HG03439 (cell line): Measurements from ENCODE around the gene TP53BP2.
"Not testable (repeated sequence)": the region's sequence is repeated elsewhere in the genome, so short reads cannot be mapped to it uniquely, and the experiment has no call there.

Experiments used
- ATAC-seq: cut with Tn5 transposase; IDR thresholded peaks from one replicate; pipeline ENCODE4 v1.9.1; 2021; ENCODE audit warnings: mild to moderate bottlenecking, moderate library complexity; ENCODE audit not compliant: unreplicated experiment

Gene TP53BP2

DNA sequence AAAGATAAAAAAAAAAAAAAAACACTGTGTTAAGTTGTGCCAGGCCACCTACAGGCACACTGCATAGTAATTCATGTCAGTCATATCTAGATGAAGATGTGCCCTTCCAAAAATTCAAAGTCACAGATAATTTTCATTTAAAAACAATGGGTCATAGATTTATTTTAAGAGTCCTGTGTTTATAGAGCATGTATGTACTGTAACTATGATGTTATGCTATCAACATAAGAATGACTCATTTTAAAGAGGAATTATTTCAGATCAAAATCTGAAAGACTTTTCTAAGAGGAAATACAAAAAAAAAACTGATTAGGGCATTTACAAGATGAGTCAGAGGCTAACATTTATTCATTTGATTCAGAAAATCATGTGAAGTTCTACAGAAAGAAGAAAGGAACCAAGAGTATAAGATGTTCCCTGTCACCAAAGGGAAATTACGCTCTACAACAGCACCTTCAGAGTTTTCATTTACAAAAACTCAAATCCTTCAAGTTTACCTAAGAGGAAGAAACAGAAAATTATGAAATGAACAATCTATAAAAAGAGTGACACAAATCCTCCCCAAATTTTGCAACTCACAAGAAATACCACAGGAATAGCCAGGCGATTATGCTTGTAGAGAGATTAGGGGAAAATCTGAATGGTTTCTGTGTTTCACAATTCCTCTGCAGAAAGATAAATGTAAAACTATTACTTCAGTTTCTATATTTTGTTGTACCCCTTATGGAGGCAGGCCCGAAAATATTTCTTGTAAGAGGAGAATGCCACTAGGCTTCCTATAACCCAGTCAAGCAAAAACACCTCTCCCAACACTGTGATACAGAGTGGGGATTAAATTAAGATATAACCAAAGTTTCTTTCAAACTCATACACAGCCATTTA is 13.8 kb downstream of the TP53BP2 start:
- ATAC-seq: no peak

DNA sequence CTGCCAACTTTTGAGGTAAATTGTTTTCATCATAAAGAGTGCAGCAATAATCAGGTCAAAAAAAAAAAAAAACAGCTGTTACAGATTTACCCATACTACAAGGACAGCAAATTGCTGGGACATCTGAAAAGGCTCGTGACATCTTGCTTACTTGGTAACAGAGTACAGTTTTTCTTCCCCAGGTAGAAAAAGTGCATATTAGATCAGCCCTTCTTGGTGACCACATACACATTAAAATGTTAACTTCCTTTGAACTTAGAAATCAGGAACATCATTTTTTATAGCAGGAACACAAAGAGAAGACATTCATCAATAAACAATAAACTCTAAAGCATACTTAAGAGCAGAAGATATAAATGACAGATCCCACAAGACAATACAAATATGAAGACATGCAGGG is 16.1 kb downstream of the TP53BP2 start:
- no peak for ATAC-seq

DNA sequence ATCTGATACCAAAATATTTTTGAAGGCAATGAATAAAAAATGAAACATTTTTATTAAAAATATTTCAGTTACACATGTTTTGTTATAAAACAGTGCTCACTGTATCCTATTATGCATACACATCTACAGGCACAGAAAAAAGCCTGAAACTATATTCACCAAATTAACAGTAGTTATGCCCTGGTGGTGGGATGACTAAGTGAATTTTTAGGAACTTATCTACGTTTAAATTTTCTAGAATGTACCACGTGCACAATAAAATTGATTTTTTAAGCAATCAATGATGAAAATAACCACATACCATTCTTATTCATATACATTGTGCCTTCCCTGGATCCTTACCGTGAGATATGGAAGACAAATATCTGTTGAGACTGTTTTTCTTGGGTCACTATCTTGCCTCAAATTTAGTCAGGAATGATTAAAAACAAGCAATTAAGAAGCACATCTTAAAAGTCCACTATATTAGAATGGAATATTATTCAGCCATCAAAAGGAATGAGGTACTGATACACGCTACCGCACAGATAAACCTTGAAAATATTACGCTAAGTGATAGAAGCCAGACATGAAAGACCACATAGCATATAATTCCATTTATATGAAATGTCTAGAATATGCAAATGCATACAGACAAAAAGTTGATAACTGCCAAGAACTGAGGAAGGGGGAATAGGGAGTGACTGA is 17.4 kb downstream of the TP53BP2 start:
- no peak for ATAC-seq

DNA sequence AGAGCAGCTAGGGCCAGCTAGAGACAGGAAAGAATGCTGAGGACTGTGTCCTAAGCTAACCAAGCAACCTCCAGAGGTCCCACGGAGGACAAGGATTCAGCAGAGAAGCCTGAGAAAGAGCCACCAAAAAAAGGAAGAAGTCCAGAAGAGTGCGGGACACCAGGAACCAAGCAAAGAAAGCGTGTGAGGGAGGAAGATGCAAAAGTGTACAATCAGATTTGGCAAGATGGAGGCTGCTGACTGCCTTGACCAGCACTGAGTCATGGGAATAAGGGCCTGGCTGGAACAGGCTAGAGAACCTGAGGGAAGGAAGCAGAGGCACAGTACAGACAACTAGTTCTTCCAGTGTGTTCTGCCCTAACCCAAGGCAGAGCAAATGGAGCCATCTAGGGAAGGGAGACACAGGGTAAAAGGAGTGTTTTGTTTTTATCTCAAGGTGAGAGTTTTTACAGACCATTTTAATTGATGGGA is 18.5 kb downstream of the TP53BP2 start:
- no peak for ATAC-seq

DNA sequence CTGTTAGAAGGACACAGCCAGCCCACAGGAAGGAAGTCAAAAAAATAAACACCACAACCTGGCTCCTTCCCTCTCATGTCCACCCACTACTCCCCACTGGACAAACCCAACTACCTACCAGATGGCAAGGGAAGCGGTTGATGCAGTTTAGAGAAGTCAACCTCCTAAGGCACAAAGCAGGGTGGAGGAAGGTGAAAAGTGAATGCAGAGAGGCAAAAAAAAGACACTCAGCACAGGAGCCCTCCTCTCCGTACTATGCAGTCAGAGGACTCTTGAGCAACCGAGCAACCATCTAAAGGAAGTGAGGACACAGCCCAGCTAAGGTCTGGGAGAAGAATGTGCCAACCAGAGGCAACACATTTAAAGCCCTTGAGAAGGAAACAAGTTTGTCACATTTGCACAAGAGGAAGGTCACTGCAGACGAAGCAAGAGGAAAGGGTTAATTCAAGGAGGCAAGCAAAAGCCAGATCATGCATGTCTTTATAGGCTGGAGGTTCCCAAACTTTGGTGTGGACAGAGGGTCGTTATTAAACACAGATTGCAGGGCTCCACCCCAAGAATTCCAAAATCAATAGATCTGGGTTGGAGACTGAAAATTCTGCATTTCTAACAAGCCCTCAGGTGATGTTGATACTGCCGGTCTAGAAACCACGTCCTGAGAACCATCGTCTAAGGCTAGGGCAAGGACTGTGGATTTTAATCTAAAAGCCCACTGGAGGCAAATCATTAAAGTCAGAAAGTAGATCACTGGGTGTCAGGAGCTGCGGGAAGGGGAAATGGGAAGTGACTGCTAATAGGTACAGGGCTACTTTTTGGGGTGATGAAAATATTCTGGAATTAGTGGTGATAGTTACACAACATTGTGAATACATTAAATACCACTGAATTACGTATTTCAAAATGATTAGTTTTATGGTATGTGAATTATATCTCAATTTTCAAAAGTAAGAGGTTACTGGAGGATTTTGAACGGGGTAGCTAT is 19.7 kb downstream of the TP53BP2 start:
- no peak for ATAC-seq

DNA sequence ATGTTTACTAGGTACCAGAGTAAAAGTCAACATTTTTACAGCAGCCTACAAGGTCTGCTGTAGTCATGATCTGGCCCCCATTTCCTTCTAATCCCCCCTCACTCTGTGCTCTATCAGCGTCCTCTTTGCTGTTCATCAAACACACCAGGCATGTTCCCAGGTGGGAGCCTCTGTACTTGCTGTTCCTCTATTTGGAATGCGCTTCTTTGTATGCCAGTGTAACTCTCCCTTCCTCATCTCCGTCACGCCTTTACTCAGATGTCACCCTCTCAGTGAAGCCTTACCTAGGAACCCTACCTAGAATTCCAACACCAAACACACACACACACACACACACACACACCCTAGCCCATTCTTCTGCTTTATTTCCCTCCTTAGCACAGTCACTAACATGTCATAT is 21.0 kb downstream of the TP53BP2 start:
- no peak for ATAC-seq

DNA sequence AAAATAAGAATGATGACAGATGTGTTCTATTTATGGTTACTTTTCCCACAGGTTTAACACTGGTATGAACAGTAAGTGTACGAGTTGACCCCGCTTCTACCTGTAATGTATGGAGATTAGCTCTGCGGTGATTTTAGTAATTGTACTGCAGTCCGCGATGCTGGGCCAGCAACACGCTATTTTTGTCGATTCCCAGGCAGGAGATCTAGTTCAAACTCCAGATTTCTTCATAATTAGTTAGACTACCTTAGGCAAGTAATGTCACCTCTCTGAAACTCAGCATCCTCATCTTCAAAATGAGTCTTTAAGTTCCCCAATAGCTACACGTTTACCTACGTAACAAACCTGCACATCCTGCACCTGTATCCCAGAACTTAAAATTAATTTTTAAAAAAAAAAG is 21.5 kb downstream of the TP53BP2 start:
- no peak for ATAC-seq

DNA sequence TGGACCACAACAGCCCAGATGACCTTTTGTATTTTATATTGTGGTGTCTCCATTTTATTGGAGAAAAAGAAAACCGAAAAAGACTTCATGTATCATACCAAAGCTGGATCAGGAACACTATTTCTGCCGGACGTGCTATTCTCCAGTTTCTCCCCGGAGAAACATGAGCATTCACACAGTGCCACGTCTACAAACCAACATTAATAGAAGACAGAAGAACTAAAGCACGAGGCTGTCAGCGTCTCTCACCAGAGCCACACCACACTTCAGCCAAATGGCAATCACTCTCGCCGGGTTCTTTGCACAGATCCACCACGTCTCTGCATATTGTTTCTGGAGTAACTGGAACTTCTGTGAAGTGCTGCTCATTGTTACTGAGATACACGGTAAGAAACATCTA is 24.8 kb downstream of the TP53BP2 start:
- ATAC-seq: no peak

DNA sequence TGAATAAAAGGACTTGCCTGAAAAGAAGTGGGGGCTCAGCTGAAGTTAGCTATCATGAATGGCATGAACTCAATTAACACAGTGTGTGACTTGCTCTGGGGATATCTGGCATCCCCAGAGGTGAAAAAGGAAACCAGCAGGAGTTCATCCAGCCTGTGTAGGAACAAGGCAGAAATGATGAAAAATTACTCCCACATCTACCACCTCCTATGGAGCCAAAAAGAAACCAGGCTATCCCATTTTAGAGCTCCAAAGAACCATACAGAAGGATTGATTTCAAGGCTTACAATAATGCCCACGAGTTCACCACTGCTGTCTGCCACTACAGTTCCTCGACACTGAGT is 25.3 kb downstream of the TP53BP2 start:
- no peak for ATAC-seq

DNA sequence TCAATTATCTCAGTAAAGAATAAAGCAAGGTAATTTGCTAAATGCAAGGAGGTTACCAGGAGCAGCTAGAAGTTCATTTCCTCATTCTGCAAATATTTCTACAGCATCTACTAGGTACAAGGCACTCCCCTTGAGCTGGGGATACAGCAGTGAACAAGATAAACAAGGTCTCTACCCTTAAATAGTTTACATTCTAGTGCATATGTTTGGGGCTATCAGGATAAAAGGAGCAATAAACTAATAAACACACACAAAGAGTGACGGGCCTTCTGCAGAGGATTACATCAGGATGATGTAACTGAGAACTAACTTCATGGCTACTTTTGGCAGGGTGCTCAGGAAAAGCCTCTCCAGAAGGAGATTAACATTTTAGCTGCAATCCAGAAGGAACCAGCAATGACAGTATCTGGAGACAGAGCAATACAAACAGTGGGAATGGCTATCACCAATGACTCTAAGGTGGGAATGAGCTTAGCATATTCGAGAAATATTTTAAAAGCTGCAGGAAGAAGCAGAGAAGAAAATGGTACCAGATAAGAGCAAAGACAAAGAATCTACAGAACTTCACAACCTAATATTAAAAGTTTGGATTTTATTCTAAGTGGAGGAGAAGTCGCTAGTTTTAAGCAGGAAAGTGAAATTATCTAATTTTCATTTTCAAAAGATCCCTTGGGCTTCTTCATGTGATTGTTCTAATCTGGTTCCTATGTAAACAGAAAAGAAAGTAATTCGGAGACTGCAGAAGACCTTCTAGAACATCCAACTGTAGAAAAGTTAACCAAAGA is 25.8 kb downstream of the TP53BP2 start:
- ATAC-seq: no peak

DNA sequence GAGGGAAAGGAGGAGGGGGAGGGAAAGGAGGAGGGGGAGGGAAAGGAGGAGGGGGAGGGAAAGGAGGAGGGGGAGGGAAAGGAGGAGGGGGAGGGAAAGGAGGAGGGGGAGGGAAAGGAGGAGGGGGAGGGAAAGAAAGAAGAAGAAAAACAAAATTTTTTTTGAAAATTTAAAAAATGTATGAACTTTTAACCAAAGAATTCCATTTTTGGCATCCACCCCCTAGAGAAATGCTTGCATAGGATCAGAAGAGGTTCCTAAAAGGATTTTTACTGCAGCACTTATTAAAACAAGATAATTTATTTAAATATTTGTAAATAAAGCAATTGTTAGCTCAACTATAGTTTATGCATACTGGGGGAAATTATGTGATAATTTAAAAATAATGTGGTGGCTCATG is 28.5 kb downstream of the TP53BP2 start:
- ATAC-seq: not testable (repeated sequence)

DNA sequence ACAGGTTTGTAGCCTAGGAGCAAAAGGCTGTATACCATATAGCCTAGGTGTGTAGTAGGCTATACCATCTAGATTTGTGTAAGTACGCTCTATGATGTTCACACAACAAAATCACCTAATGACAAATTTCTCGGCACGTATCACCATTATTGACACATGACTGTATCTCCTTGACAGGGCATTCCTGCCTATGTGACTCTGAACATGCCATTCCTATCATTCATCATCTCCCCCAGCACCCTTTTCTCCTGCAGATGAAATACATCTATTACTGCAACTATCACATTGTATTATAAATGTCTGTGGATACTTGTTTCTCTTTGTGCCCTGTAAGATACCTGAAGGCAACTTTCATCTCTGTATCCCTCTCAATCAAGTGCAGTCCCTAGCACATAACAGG is 29.9 kb downstream of the TP53BP2 start:
- no peak for ATAC-seq

DNA sequence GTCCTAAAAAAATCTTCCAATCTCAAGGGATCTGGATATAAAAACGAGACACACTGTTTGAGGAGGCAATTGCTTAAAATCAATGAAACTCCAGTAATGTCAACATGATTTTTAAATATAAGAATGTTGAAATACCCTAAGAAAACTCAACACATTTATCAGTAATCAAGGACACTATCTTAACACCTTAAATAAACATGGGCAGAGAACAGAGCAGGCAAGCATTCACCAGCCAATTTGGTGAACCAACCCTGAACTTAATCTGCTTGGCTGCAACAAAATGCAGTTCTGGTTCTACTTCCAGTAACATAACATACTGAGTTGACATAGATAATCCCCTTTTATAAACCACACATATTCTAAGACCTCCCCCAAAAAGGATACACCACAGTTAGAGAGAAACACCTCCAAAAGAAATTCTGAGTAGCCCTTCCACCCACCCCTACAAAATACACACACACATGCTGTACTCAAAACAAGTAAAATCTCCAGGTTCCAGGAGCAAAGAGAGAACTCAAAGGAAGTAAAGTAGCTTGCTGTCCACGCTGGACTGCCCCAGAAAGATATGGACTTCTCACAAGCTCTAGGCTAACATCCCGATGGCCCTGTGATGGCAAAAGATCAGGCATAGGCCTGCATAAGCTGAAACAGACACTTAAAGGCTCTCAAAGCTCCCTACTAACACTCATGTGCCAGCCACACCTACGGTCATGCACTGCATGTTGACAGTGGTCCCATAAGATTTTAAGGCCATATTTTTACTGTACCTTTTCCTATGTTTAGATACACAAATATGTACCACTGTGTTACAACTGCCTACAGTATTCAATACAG is 30.5 kb downstream of the TP53BP2 start:
- no peak for ATAC-seq

DNA sequence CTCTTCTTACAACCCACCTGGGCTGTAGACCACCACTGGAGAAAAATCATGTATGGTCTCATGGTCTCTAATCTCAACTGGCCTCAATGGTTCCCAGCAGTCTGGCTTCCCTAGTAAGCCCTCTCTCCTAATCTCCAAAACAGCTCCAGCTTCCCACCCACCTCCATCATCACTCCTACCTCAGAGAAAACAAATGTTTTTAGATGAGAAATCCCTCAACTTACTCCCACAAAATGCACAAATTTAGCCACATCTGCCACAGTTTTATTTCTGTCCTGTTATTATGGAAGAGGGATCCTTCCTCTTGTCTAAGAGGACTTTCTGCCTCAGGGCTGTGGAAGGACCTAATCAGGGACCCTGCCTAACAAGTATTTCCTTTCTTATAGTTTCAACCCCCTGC is 32.1 kb downstream of the TP53BP2 start:
- no peak for ATAC-seq

DNA sequence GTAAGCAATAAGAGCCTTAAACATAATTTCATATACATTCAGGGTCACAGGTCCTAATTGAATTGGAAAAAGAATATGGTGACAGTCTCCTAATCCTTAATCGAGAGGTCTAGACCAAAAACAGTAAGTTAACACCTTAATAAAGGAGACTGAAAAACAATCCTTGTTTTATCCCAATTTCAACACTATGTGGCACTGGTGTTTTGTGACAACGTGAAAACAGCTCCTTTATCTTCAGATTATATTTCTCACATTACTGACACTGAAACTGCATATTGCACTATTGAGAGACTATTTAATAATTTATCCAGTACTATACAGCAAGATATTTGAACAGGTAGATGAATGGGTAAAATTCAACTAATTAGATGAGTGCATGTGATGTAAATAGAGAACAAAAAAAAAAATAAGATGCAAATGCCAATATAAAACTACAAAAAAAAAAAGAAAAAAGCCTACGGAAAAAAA is 34.1 kb downstream of the TP53BP2 start:
- no peak for ATAC-seq

DNA sequence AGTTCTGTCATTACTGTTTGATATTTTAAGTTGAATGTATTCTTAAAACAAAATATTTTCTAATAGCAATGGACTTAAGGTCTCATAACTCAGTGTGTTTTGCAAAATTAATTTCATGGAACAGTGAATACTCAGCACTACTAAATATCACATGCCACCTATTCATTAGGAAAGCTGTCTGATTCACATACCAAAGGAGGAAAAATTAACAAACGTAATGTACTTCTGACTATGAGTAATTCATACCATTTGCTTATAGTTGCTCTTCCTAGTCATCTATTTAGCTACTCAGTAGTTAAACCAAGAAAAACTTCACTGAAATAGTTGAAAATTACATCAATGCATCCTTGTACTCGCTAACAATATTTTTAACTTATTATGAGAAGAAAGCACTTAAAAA is 35.2 kb downstream of the TP53BP2 start:
- no peak for ATAC-seq

DNA sequence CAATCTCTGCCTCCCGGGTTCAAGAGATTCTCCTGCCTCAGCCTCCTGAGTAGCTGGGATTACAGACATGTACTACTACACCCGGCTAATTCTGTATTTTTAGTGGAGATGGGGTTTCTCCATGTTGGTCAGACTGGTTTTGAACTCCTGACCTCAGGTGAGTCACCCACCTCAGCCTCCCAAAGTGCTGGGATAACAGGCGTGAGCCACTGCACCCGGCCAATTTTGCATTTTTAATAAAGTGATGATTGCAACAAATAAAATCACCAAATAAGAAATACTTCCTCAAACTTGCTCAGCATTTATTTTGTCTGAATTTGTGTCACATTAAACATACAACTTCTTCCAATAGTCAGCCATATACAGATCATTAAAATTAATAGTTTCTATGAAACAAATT is 35.8 kb downstream of the TP53BP2 start:
- not testable (repeated sequence) for ATAC-seq

DNA sequence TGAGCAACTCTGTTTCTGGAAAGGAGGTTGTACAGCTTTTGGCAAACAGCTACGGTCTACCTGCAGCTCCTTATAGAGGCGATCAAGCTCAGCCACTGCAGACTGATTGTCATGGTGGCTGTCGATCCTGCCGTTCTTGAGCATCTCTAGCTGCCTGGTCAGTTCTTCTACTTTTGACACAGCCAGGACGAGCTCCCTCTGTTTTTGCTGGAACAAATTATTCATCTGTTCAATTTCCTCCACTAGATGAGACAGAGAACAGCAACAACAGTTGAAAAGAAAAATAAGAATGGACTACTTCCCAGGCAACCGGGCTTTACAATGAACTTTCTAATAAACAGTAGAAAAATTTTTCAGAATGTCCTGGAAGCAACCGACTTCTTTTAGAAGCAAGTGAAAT is 42.5 kb downstream of the TP53BP2 start:
- no peak for ATAC-seq

DNA sequence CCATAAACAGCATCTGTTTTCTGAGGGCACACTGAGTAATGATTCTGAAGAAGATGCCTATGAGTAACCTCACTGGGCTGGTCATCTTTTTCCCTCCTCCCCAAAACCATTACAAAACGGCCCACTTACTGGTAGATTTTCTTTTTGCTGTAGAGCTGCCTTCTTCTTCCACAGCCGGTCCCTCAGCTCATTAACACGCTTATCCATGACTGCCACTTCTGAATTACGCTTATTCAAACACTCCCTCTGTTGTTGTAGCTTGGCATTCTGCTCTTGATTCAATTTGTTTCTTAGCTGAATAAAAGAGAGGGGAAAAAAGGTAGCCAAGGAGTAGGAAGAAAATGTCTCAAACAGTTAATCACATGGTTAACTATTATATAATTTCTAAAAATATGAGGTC is 43.1 kb downstream of the TP53BP2 start:
- ATAC-seq: no peak
